H1 (cell line): Measurements from ENCODE around the gene BIRC5. TPM values are rescaled to one million over a fixed set of nuclear protein-coding genes. Genes with fewer than 3 reads are reported as not detected.

ENCODE experiments used
- ASH2L ChIP-seq: fragments of 200-600, 300-600 bp; sonication (generic); IDR thresholded peaks from one replicate; pipeline ENCODE4 v1.7.1; 2017; ENCODE audit warnings: low read length
- CBX8 ChIP-seq: fragments of 300-800, 300-1000 bp; sonication (generic); IDR thresholded peaks from 2 replicates; pipeline ENCODE4 v1.7.1; 2016; ENCODE audit warnings: low read depth, low read length, borderline replicate concordance
- CHD1 ChIP-seq: IDR thresholded peaks from 2 replicates; pipeline ENCODE4 v1.6.1; 2012; ENCODE audit warnings: low read depth, low read length, improper control_type of control experiment
- CHD2 ChIP-seq: IDR thresholded peaks from 2 replicates; pipeline ENCODE4 v1.6.1; 2012; ENCODE audit warnings: low read length, improper control_type of control experiment
- CREB1 ChIP-seq: IDR thresholded peaks from 2 replicates; pipeline ENCODE4 v1.6.1; 2012; ENCODE audit warnings: inconsistent platforms
- CTBP2 ChIP-seq: IDR thresholded peaks from 2 replicates; pipeline ENCODE4 v1.7.0; 2011; ENCODE audit warnings: borderline replicate concordance, mild to moderate bottlenecking, moderate library complexity, mixed read lengths, low read length; ENCODE audit not compliant: insufficient read depth, insufficient read length
- E2F6 ChIP-seq: IDR thresholded peaks from 2 replicates; pipeline ENCODE4 v1.6.1; 2012; ENCODE audit warnings: inconsistent platforms
- GTF2F1 ChIP-seq: IDR thresholded peaks from 2 replicates; pipeline ENCODE4 v1.6.1; 2012; ENCODE audit warnings: low read depth, low read length, improper control_type of control experiment, borderline replicate concordance
- KDM1A ChIP-seq: fragments of 200-600, 300-600 bp; sonication (generic); IDR thresholded peaks from 2 replicates; pipeline ENCODE4 v1.7.1; 2016; ENCODE audit warnings: mild to moderate bottlenecking, low read length, borderline replicate concordance
- NANOG ChIP-seq: IDR thresholded peaks from 2 replicates; pipeline ENCODE4 v1.6.1; 2011; ENCODE audit warnings: low read length, low read depth, mild to moderate bottlenecking, inconsistent platforms; ENCODE audit not compliant: insufficient read depth, poor library complexity, severe bottlenecking
- PHF8 ChIP-seq: fragments of 200-600 bp; sonication (generic); conservative IDR thresholded peaks from 2 replicates; pipeline ENCODE4 v1.7.1; 2012; ENCODE audit warnings: low read depth, mild to moderate bottlenecking, inconsistent platforms, low read length, moderate library complexity
- POLR2AphosphoS5 ChIP-seq: IDR thresholded peaks from 2 replicates; pipeline ENCODE4 v1.6.1; 2011; ENCODE audit warnings: low read depth, low read length
- RFX5 ChIP-seq: IDR thresholded peaks from 2 replicates; pipeline ENCODE4 v1.6.1; 2011; ENCODE audit warnings: low read depth, low read length, improper control_type of control experiment, borderline replicate concordance
- RNF2 ChIP-seq: fragments of 200-900, 300-1000 bp; sonication (generic); IDR thresholded peaks from 2 replicates; pipeline ENCODE4 v1.7.1; 2016; ENCODE audit warnings: borderline replicate concordance, low read depth, mild to moderate bottlenecking, antibody characterized with exemption, low read length; ENCODE audit not compliant: poor library complexity, severe bottlenecking; ENCODE audit errors: missing control alignments
- SP4 ChIP-seq: IDR thresholded peaks from 2 replicates; pipeline ENCODE4 v1.6.1; 2012; ENCODE audit warnings: low read length, inconsistent platforms
- TAF7 ChIP-seq: optimal IDR thresholded peaks from 2 replicates; pipeline ENCODE3; 2011; ENCODE audit warnings: low read depth, mild to moderate bottlenecking, inconsistent platforms, low read length, moderate library complexity, borderline replicate concordance
- TBP ChIP-seq: IDR thresholded peaks from 2 replicates; pipeline ENCODE4 v1.6.1; 2011; ENCODE audit warnings: low read depth, low read length, improper control_type of control experiment
- USF2 ChIP-seq: IDR thresholded peaks from 2 replicates; pipeline ENCODE4 v1.6.1; 2011; ENCODE audit warnings: low read length, improper control_type of control experiment
- polyA plus RNA-seq, 7 experiments: library from polyadenylated mRNA; depleted of rRNA in 3 of 7; stranded (reverse) in 5 of 7; unstranded in 2 of 7; fragments of >200 nt in 5 of 7; fragments of 200-250 nt in 2 of 7; gene quantifications; 1 replicate in 5 of 7; 2 replicates in 1 of 7; 4 replicates in 1 of 7; pipeline versions ENCODE4 v1.2.1 to v1.2.3, GENCODE V29; 2011 to 2013; ENCODE audit warnings: missing spikeins in 2 of 7, mixed read lengths in 2 of 7
- total RNA-seq: library from RNA; stranded (reverse); fragmentation: NEBNext Ultra II Directional; extraction: Animal tissue kit (Norgen Biotek cat#: 25700); gene quantifications from 2 replicates; pipeline ENCODE4 v1.2.1, GENCODE V29; 2021
- TF ChIP-seq, protein P1 (sequence below): IDR thresholded peaks from 2 replicates; pipeline ENCODE4 v1.6.1; 2012; ENCODE audit warnings: low read length, inconsistent platforms

Gene BIRC5
- total and polyA plus RNA-seq, 2 of the 8 experiments (the other 6 are each of a cell fraction or from before 2014, with no cell fraction given) = 42.2 to 108 TPM

GRCh38 chr17:78186692-78187595 is 27.1 kb upstream of the BIRC5 start, which contains the start of the genes AFMID and TK1 (continued):
- TF ChIP-seq USF2 = peak; percentile 50
- peak; percentile 85 for TF ChIP-seq GTF2F1
- TF ChIP-seq KDM1A = no peak
- peak; percentile 95 for TF ChIP-seq E2F6
- TF ChIP-seq TAF7 = peak; percentile 92
- peak; percentile 98 for TF ChIP-seq PHF8
- peak; percentile 63 for TF ChIP-seq CREB1
- TF ChIP-seq SP4 = peak; percentile 67; the same call in 1 of the 2 replicates
- TF ChIP-seq CHD1 = no peak
- TF ChIP-seq ASH2L = peak; percentile 61
- peak; percentile 26 for TF ChIP-seq CTBP2
- TF ChIP-seq NANOG = peak; percentile 25
- no peak for TF ChIP-seq RNF2
- TF ChIP-seq CBX8 = no peak
- peak; percentile 96 for TF ChIP-seq TBP
- TF ChIP-seq RFX5 = no peak
- peak; percentile 98 for TF ChIP-seq POLR2AphosphoS5
- TF ChIP-seq CHD2 = peak; percentile 63
- TF ChIP-seq, protein P1, sequence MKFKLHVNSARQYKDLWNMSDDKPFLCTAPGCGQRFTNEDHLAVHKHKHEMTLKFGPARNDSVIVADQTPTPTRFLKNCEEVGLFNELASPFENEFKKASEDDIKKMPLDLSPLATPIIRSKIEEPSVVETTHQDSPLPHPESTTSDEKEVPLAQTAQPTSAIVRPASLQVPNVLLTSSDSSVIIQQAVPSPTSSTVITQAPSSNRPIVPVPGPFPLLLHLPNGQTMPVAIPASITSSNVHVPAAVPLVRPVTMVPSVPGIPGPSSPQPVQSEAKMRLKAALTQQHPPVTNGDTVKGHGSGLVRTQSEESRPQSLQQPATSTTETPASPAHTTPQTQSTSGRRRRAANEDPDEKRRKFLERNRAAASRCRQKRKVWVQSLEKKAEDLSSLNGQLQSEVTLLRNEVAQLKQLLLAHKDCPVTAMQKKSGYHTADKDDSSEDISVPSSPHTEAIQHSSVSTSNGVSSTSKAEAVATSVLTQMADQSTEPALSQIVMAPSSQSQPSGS = no peak
